Right cardiac atrium (tissue), 5 donors: ENCODE measurements around the gene HGS. TPM values are rescaled to one million over a fixed set of nuclear protein-coding genes. Genes with fewer than 3 reads are reported as not detected.

Source experiments
- ATAC-seq, 2 donors: fragments of 200-7000 bp; cut with Tn5 transposase; one replicate each; pipeline versions ENCODE4 v1.8.0 to v1.9.1; 2020; ENCODE audit warnings: moderate library complexity in 2 of 2, mild to moderate bottlenecking in 1 of 2
- DNase-seq, 3 donors: peaks; one replicate each; pipeline ENCODE4 v3.0.0-alpha.2; 2020
- H3K27ac ChIP-seq: one replicate; pipeline ENCODE4 v1.5.1; 2013; ENCODE audit warnings: mild to moderate bottlenecking, low read length, control low read depth, moderate library complexity
- H3K27me3 ChIP-seq: one replicate; pipeline ENCODE4 v1.6.1; 2013; ENCODE audit not compliant: control insufficient read depth, insufficient read depth
- H3K4me1 ChIP-seq: one replicate; pipeline ENCODE4 v1.6.1; 2013; ENCODE audit warnings: low read length; ENCODE audit not compliant: control insufficient read depth, insufficient read depth
- H3K4me3 ChIP-seq: one replicate; pipeline ENCODE4 v1.5.1; 2013; ENCODE audit warnings: low read length, control low read depth
- H3K9me3 ChIP-seq: one replicate; pipeline ENCODE4 v1.6.1; 2013; ENCODE audit warnings: low read length; ENCODE audit not compliant: control insufficient read depth
- WGBS: extraction: QIAGEN DNeasy Blood & Tissue Kit; methylation state at CpG from one replicate; pipeline ENCODE4 v1.1.7; 2013; 5-methylcytosine and 5-hydroxymethylcytosine counted together
- intact Hi-C, 4 donors: fragments of 100-400 bp; cut with DNase I; formaldehyde crosslinking; loops; one replicate each; pipeline versions ENCODE4 v1.11.0 to v1.14.0; 2022 to 2023
- polyA plus RNA-seq: library from polyadenylated mRNA; stranded (reverse); fragments of 200-250 nt; gene quantifications from one replicate; pipeline ENCODE4 v1.2.3, GENCODE V29; 2013
- total RNA-seq, 4 donors: library from RNA; stranded (reverse); fragmentation: NEBNext Ultra II Directional; extraction: Animal tissue kit (Norgen Biotek cat#: 25700); gene quantifications; one replicate each; pipeline ENCODE4 v1.2.1, GENCODE V29; 2021
- donor health status: healthy with polysubstance abuse.
- donor health status: DM: no; HTN: yes; CAD: no.
- donor health status: DM: no; HTN: no; CAD: no.
- donor health status: DM: no; HTN: yes; CAD: no; lungs with severe emphysema.
- donor health status: DM: yes; HTN: yes; CAD: no.

HGS gene
- total and polyA plus RNA-seq, 5 donors, result 42.1 to 50.3 (median 48.6) TPM

- Histone ChIP-seq H3K27me3 (no peaks in the 10 kb centered on the region), H3K27ac (peak overlapping the region; percentile 69), H3K4me3 (no peak overlapping the region), H3K4me1 (peaks cover 4% of the 10 kb centered on the region), H3K9me3 (no peaks in the 10 kb centered on the region)
- peak in 1 of 2 donors; percentile 1 for ATAC-seq
- intact Hi-C loops, result no loop called here
- DNase-seq, result peak in 1 of 3 donors; percentile 48
- 65% methylated on average over 25 of the region's 25 CpGs for WGBS
These were observed 13.6 kb downstream of the HGS start for GRCh38 chr17:81697261-81698044.

- intact Hi-C loops, result no loop called here
- peaks cover 7% of the 10 kb centered on the region for H3K4me1 ChIP-seq
- no peaks in the 10 kb centered on the region for H3K9me3 ChIP-seq
- ATAC-seq (no peak), DNase-seq (peak in 2 of 3 donors; percentile 51)
- no peak overlapping the region for H3K4me3 ChIP-seq
- H3K27me3 ChIP-seq, result no peaks in the 10 kb centered on the region
- 82% methylated on average over 25 of the region's 25 CpGs for WGBS
- H3K27ac ChIP-seq, result no peak overlapping the region
These were observed 16.8 kb downstream of the HGS start for GRCh38 chr17:81700353-81701287.

GRCh38 chr17:81701288-81702071 is 17.7 kb downstream of the HGS start:
- DNase-seq (peak in 2 of 3 donors; percentile 45 to 60), ATAC-seq (no peak)
- Histone ChIP-seq H3K4me3 (no peak overlapping the region), H3K27me3 (no peaks in the 10 kb centered on the region), H3K4me1 (peaks cover 7% of the 10 kb centered on the region), H3K9me3 (no peaks in the 10 kb centered on the region), H3K27ac (peak overlapping the region; percentile 12)
- WGBS, result 72% methylated on average over 23 of the region's 23 CpGs
- intact Hi-C loops, result no loop called here

- DNase-seq (peak; percentile 95 to 97 (median 97)), ATAC-seq (peak; percentile 92 to 94)
- Histone ChIP-seq H3K4me1 (peaks cover 6% of the 10 kb centered on the region), H3K27ac (peak within 1 kb of the TSS; percentile 91), H3K9me3 (no peaks in the 10 kb centered on the region), H3K27me3 (no peaks in the 10 kb centered on the region), H3K4me3 (peak within 1 kb of the TSS; percentile 96)
- intact Hi-C loops, result no loop called here
- under 1% methylated on average over 102 of the region's 102 CpGs for WGBS
These were observed 19.3 kb downstream of the HGS start, which contains the start of gene MRPL12 for GRCh38 chr17:81702934-81703746. Gene MRPL12, plus strand, starts transcription at chr17:81703367. Its CDS starts 135 bp downstream, at chr17:81703502.

- Histone ChIP-seq H3K4me3 (peak overlapping the region; percentile 96), H3K27ac (peak overlapping the region; percentile 73), H3K4me1 (peaks cover 6% of the 10 kb centered on the region), H3K27me3 (no peaks in the 10 kb centered on the region), H3K9me3 (no peaks in the 10 kb centered on the region)
- 28% methylated on average over 27 of the region's 27 CpGs for WGBS
- DNase-seq, result peak in 1 of 3 donors; percentile 32
- intact Hi-C loops, result no loop called here
- no peak for ATAC-seq
These were observed 20.2 kb downstream of the HGS start for GRCh38 chr17:81703747-81704654.

GRCh38 chr17:81705518-81706231 is 21.9 kb downstream of the HGS start:
- DNase-seq (peak in 2 of 3 donors; percentile 43 to 49), ATAC-seq (no peak)
- 91% methylated on average over 30 of the region's 30 CpGs for WGBS
- intact Hi-C loops, result no loop called here
- Histone ChIP-seq H3K4me1 (peaks cover 6% of the 10 kb centered on the region), H3K4me3 (no peak overlapping the region), H3K27me3 (no peaks in the 10 kb centered on the region), H3K27ac (no peak overlapping the region), H3K9me3 (no peaks in the 10 kb centered on the region)

- WGBS, result 94% methylated on average over 17 of the region's 17 CpGs
- no peaks in the 10 kb centered on the region for H3K9me3 ChIP-seq
- intact Hi-C loops, result no loop called here
- H3K27me3 ChIP-seq, result no peaks in the 10 kb centered on the region
- DNase-seq, result no peak
- H3K27ac ChIP-seq, result no peak overlapping the region
- no peak for ATAC-seq
- H3K4me1 ChIP-seq, result peaks cover 12% of the 10 kb centered on the region
- H3K4me3 ChIP-seq, result no peak overlapping the region
These were observed 22.4 kb downstream of the HGS start for GRCh38 chr17:81706232-81706611.

GRCh38 chr17:81706757-81707624 is 23.2 kb downstream of the HGS start:
- peaks cover 13% of the 10 kb centered on the region for H3K4me1 ChIP-seq
- H3K27me3 ChIP-seq, result no peaks in the 10 kb centered on the region
- peak in 2 of 3 donors; percentile 47 to 62 for DNase-seq
- H3K4me3 ChIP-seq, result no peak overlapping the region
- intact Hi-C loops, result no loop called here
- 92% methylated on average over 54 of the region's 54 CpGs for WGBS
- ATAC-seq, result no peak
- H3K27ac ChIP-seq, result no peak overlapping the region
- H3K9me3 ChIP-seq, result no peaks in the 10 kb centered on the region
